ENCODE measurements around the gene TMEM33. TPM values are rescaled to one million over a fixed set of nuclear protein-coding genes. Genes with fewer than 3 reads are reported as not detected.

TMEM33 gene
- total RNA-seq, 4 donors from 2014 or later: 46.3 to 58.3 (median 55.1) TPM

DNA sequence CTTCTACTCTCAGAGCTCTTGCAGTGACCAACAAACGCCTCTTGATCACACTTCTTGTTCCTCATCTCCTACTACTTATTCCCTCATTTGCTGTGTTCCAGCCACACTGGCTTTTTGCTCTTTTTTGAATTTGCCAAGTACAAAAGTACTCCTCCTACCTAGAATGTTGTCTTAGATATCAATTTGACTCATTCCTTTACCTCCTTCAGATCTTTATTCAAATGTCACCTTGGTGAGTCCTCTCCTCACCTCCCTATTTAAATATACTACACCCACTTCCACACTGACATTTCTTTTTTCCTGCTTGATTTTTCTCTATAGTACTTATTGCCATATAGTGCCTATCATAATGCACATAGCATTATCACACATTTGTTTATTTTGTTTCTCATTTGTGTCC lies 40.1 kb downstream of the TMEM33 start:
- Histone ChIP-seq H3K9me3 (no peaks in the 10 kb centered on the region), H3K27ac (no peak overlapping the region), H3K36me3 (no peaks in the 10 kb centered on the region), H3K27me3 (no peaks in the 10 kb centered on the region), H3K4me3 (no peak overlapping the region), H3K4me1 (no peaks in the 10 kb centered on the region)
- DNase-seq (ENCODE audit: low spot score in 2 of 2): no peak
- 87% methylated on average over 1 of the region's 1 CpG for WGBS
- TF ChIP-seq POLR2A (IDR thresholded peaks at IDR 0.05) (no peak), EP300 (IDR thresholded peaks at IDR 0.05) (no peak), POLR2AphosphoS5 (IDR thresholded peaks at IDR 0.05) (no peak)
- TF ChIP-seq, protein P1, sequence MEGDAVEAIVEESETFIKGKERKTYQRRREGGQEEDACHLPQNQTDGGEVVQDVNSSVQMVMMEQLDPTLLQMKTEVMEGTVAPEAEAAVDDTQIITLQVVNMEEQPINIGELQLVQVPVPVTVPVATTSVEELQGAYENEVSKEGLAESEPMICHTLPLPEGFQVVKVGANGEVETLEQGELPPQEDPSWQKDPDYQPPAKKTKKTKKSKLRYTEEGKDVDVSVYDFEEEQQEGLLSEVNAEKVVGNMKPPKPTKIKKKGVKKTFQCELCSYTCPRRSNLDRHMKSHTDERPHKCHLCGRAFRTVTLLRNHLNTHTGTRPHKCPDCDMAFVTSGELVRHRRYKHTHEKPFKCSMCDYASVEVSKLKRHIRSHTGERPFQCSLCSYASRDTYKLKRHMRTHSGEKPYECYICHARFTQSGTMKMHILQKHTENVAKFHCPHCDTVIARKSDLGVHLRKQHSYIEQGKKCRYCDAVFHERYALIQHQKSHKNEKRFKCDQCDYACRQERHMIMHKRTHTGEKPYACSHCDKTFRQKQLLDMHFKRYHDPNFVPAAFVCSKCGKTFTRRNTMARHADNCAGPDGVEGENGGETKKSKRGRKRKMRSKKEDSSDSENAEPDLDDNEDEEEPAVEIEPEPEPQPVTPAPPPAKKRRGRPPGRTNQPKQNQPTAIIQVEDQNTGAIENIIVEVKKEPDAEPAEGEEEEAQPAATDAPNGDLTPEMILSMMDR (IDR thresholded peaks at IDR 0.05): no peak

DNA sequence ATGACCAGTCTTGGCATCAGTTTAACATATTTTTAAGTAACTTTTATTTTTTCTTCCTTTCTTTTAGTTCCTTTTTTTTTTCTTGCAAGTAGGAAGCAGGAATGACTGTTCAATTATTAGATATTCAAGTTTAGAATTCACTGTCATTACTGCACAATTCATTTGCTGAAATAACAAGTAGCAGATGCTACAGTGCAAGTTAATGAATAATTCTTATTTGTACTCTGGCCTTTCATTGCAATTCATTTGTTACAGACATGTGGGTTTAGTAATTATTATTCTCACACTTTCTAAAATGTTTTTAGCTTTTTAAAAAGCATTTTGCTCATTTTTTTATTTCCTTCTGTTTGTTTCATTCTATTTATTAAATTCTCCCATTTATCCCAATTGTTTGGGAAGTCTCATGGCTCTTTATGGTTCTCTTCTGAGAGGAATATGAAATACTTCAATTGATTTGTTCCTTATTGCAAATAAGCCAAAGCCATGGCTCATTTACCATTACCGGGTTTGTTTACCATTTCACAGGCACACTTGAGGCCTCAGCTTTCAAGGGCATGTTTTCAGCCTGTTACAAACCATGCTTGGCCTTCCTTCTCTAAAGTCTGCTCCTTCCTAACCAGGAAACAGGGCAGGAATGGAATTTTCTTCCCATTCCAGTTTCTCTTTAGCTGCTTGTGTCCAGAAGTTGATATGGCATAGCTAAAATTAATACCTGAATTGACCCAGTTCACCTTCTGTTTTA lies 41.7 kb downstream of the TMEM33 start:
- TF ChIP-seq POLR2A (IDR thresholded peaks at IDR 0.05) (no peak), POLR2AphosphoS5 (IDR thresholded peaks at IDR 0.05) (no peak), EP300 (IDR thresholded peaks at IDR 0.05) (no peak)
- TF ChIP-seq, protein P1 (IDR thresholded peaks at IDR 0.05): no peak
- no peak for DNase-seq (ENCODE audit: low spot score in 2 of 2)

DNA sequence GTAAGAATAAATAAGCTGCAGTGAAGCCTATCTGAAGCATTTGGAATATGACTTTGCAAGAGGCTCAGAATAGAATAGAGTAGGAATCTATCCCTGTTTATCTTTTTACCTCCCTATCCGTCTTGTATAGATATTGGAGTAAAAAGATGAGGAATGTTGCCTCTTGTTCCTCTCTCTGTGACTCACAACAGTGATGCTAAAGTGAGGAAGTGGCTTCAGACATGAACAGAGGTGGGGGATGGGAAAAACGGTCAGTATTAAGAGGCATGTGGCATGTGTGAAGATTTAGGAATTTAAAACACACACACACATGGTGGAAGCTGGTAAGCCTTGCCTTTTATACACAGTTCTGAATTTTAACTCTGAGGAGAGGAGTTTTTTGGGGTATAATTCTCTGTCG lies 42.5 kb downstream of the TMEM33 start:
- Histone ChIP-seq H3K27ac (no peak overlapping the region), H3K27me3 (no peaks in the 10 kb centered on the region), H3K9me3 (no peaks in the 10 kb centered on the region), H3K4me1 (no peaks in the 10 kb centered on the region), H3K4me3 (no peak overlapping the region), H3K36me3 (no peaks in the 10 kb centered on the region)
- no peak for DNase-seq (ENCODE audit: low spot score in 2 of 2)
- TF ChIP-seq EP300 (IDR thresholded peaks at IDR 0.05) (no peak), POLR2AphosphoS5 (IDR thresholded peaks at IDR 0.05) (no peak), POLR2A (IDR thresholded peaks at IDR 0.05) (no peak)
- TF ChIP-seq, protein P1 (IDR thresholded peaks at IDR 0.05): no peak
- 43% methylated on average over 3 of the region's 3 CpGs for WGBS

More for the DNA sequence above, 41.7 kb downstream of the TMEM33 start:
- Histone ChIP-seq H3K27ac (no peak overlapping the region), H3K9me3 (no peaks in the 10 kb centered on the region), H3K4me3 (no peak overlapping the region), H3K36me3 (no peaks in the 10 kb centered on the region), H3K4me1 (no peaks in the 10 kb centered on the region), H3K27me3 (no peaks in the 10 kb centered on the region)
- WGBS: 72% methylated on average over 1 of the region's 1 CpG

DNA sequence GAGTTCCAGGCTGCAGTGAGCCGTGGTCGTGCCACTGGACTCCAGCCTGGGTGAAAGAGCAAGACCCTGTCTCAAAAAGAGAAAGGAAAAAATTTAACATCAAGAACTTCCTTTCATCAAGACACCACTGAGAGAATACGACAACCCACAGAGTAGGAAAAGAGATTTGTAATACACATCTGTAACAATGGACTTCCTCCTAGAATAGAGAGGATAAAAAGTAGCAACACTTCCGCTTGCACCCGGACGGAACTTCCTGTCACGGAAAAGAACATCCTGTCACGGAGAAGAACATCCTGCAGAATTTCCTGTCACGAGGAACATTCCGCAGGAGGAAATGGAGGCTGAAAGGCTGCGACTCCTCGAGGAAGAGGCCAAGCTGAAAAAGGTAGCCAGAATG lies 46.2 kb downstream of the TMEM33 start, which contains the start of gene DCAF4L1:
Gene DCAF4L1, plus strand, starts transcription at position 301 of the 400 bp plus-strand sequence. Its CDS starts 37 bp downstream, at position 338.
- Histone ChIP-seq H3K36me3 (no peaks in the 10 kb centered on the region), H3K9me3 (no peaks in the 10 kb centered on the region), H3K4me3 (no peak within 1 kb of the TSS), H3K27ac (no peak within 1 kb of the TSS), H3K4me1 (no peaks in the 10 kb centered on the region), H3K27me3 (no peaks in the 10 kb centered on the region)
- TF ChIP-seq EP300 (IDR thresholded peaks at IDR 0.05): no peak
- TF ChIP-seq POLR2AphosphoS5 (IDR thresholded peaks at IDR 0.05): no peak
- no peak for TF ChIP-seq POLR2A (IDR thresholded peaks at IDR 0.05)
- TF ChIP-seq, protein P1 (IDR thresholded peaks at IDR 0.05): no peak
- DNase-seq (ENCODE audit: low spot score in 2 of 2): no peak
- 82% methylated on average over 12 of the region's 12 CpGs for WGBS

DNA sequence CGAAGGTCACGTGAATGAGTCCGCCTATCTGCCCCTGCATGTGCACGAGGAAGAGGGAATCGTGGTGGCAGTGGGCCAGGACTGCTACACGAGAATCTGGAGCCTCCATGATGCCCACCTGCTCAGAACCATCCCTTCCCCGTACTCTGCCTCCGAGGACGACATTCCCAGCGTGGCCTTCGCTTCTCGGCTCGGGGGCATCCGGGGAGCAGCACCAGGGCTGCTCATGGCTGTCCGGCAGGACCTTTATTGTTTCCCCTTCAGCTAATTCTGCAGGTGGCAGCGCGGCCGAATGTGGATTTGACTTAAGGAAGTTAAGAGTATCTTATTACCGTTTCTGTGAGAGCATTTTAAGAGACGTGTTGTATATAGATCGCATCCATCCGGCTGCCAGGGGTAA lies 47.5 kb downstream of the TMEM33 start:
- DNase-seq (ENCODE audit: low spot score in 2 of 2): no peak
- Histone ChIP-seq H3K27ac (no peak overlapping the region), H3K4me1 (no peaks in the 10 kb centered on the region), H3K27me3 (no peaks in the 10 kb centered on the region), H3K4me3 (no peak overlapping the region), H3K9me3 (no peaks in the 10 kb centered on the region), H3K36me3 (no peaks in the 10 kb centered on the region)
- 92% methylated on average over 22 of the region's 22 CpGs for WGBS
- no peak for TF ChIP-seq POLR2A (IDR thresholded peaks at IDR 0.05)
- TF ChIP-seq, protein P1 (IDR thresholded peaks at IDR 0.05): no peak
- TF ChIP-seq EP300 (IDR thresholded peaks at IDR 0.05): no peak
- no peak for TF ChIP-seq POLR2AphosphoS5 (IDR thresholded peaks at IDR 0.05)
